Kidney (tissue), 14 donors: ENCODE data around the gene PTPN1. TPM values are rescaled to one million over a fixed set of nuclear protein-coding genes. Genes with fewer than 3 reads are reported as not detected.
"Not testable (repeated sequence)": the region's sequence is repeated elsewhere in the genome, so short reads cannot be mapped to it uniquely, and the experiment has no call there.

Experiments used
- DNase-seq, 5 donors: peaks; one replicate each; pipeline ENCODE4 v3.0.0-alpha.2; 2013 to 2020
- FAIRE-seq: peaks from 2 replicates; lab custom pipeline; 2012; peaks lifted over from hg19 to GRCh38; lab: Jason Lieb, UNC
- H3K27ac ChIP-seq, 2 donors: one replicate each; pipeline ENCODE4 v1.7.0; 2013; ENCODE audit warnings: low read depth in 2 of 2, low read length in 2 of 2, inconsistent platforms in 1 of 2
- H3K27me3 ChIP-seq: one replicate; pipeline ENCODE4 v1.7.1; 2013; ENCODE audit warnings: low read length, inconsistent platforms; ENCODE audit not compliant: control insufficient read depth, insufficient read depth
- H3K36me3 ChIP-seq, 3 donors: one replicate each; pipeline versions ENCODE4 v1.7.0 to v1.7.1; 2013; ENCODE audit warnings: low read length in 3 of 3, control low read depth in 1 of 3, inconsistent platforms in 1 of 3; ENCODE audit not compliant: insufficient read depth in 3 of 3, control insufficient read depth in 2 of 3
- H3K4me1 ChIP-seq, 3 donors: one replicate each; pipeline versions ENCODE4 v1.7.0 to v1.7.1; 2013; ENCODE audit warnings: low read length in 3 of 3, inconsistent platforms in 1 of 3, low read depth in 1 of 3; ENCODE audit not compliant: control insufficient read depth in 2 of 3, insufficient read depth in 2 of 3
- H3K4me3 ChIP-seq, 3 donors: one replicate each; pipeline versions ENCODE4 v1.7.0 to v1.8.1; 2013; ENCODE audit warnings: low read length in 3 of 3, control low read depth in 1 of 3, inconsistent platforms in 1 of 3
- H3K9ac ChIP-seq, 3 donors: one replicate each; pipeline versions ENCODE4 v1.7.0 to v1.7.1; 2013; ENCODE audit warnings: low read length in 3 of 3, control low read depth in 1 of 3, inconsistent platforms in 1 of 3
- H3K9me3 ChIP-seq, 3 donors: one replicate each; pipeline versions ENCODE4 v1.7.0 to v1.7.1; 2013; ENCODE audit warnings: low read length in 3 of 3, control low read depth in 1 of 3, inconsistent platforms in 1 of 3; ENCODE audit not compliant: control insufficient read depth in 2 of 3, insufficient read depth in 1 of 3
- CTCF ChIP-seq: IDR thresholded peaks from 3 replicates; pipeline ENCODE4 v1.5.1; 2012; ENCODE audit warnings: mild to moderate bottlenecking, moderate library complexity, borderline replicate concordance; ENCODE audit not compliant: insufficient read depth; ENCODE audit errors: extremely low read depth
- intact Hi-C: fragments of 100-400 bp; cut with DNase I; formaldehyde crosslinking; loops from one replicate; pipeline ENCODE4 v1.11.1; 2022
- polyA plus RNA-seq: library from polyadenylated mRNA; stranded (reverse); fragments of 350-450 nt; fragmentation: Illumina TruSeq; extraction: RNeasy Lipid Tissue Mini Kit (QIAGEN cat#74804); gene quantifications from one replicate; pipeline ENCODE4 v1.2.3, GENCODE V29; 2014; ENCODE audit warnings: low read depth, low replicate concordance; ENCODE audit not compliant: insufficient read depth
- total RNA-seq: library from RNA; stranded (reverse); fragmentation: NEBNext Ultra II Directional; extraction: Animal tissue kit (Norgen Biotek cat#: 25700); gene quantifications from one replicate; pipeline ENCODE4 v1.2.1, GENCODE V29; 2021
- donor health status: control.
- donor health status: control.
- donor health status: control.
- donor health status: control.
- donor health status: control.
- donor health status: DM: yes; HTN: yes; CAD: no.
- donor health status: Normal renal cell carcinoma (clear cell type).

The PTPN1 gene
- total and polyA plus RNA-seq, 2 donors from 2014 or later = 29.6 to 80.4 TPM

DNA sequence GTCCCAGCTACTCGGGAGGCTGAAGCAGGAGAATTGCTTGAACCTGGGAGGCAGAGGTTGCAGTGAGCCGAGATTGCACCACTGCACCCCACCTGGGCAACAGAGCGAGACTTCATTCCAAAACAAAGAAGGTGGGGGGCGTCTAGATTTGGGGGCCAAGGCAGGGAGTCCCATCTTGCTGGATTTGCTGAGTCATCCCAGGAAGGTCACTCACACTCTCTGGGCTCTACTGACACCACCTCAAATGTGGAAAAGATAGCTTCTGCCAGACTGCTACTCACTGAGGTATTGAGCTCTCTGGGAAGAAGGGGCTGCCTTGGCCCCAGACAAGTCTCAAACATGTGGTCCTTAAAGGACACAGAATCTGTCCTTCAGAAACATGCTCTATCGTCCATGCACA is 106.8 kb downstream of the PTPN1 start:
- DNase-seq (no peak), FAIRE-seq (no peak)
- Histone ChIP-seq H3K9ac (no peak overlapping the region), H3K27ac (no peak overlapping the region), H3K9me3 (peaks cover 0 to 7% (median 0%) of the 10 kb centered on the region in 3 donors), H3K4me1 (no peaks in the 10 kb centered on the region), H3K36me3 (peaks cover 0 to 13% (median 3%) of the 10 kb centered on the region in 3 donors), H3K4me3 (no peak overlapping the region), H3K27me3 (no peaks in the 10 kb centered on the region)
- intact Hi-C loops = no loop called here
- no peak for TF ChIP-seq CTCF

- H3K27ac ChIP-seq = no peak overlapping the region
- intact Hi-C loops = no loop called here
- H3K27me3 ChIP-seq = no peaks in the 10 kb centered on the region
- peaks cover 0 to 8% (median 3%) of the 10 kb centered on the region in 3 donors for H3K36me3 ChIP-seq
- no peak for TF ChIP-seq CTCF
- no peak for DNase-seq
- H3K9ac ChIP-seq = no peak overlapping the region
- H3K9me3 ChIP-seq = peaks cover 0 to 7% (median 0%) of the 10 kb centered on the region in 3 donors
- no peak overlapping the region for H3K4me3 ChIP-seq
- no peaks in the 10 kb centered on the region for H3K4me1 ChIP-seq
- FAIRE-seq = no peak
Measured at GRCh38 chr20:50618537-50618936, 108.4 kb downstream of the PTPN1 start.

DNA sequence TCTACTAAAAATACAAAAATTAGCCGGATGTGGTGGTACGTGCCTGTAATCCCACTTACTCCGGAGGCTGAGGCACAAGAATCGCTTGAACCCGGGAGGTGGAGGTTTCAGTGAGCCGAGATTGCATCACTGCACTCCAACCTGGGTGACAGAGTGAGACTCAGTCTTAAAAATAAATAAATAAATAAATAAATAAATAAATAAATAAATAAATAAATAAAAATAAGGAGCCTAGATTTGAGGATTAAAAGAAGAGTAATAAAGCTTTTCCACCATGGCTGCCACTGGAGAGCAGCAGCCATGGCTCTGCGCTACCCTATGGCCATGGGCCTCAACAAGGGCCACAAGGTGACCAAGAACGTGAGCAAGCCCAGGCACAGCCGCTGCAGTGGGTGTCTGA is 110.3 kb downstream of the PTPN1 start:
- DNase-seq, FAIRE-seq, H3K4me3 ChIP-seq, H3K4me1 ChIP-seq, H3K27me3 ChIP-seq, H3K27ac ChIP-seq, intact Hi-C loops, H3K9ac ChIP-seq, H3K9me3 ChIP-seq, H3K36me3 ChIP-seq: not testable (repeated sequence)

- Histone ChIP-seq H3K9me3 (peaks cover 0 to 7% (median 0%) of the 10 kb centered on the region in 3 donors), H3K4me1 (peaks cover 0 to 5% (median 3%) of the 10 kb centered on the region in 3 donors), H3K27me3 (no peaks in the 10 kb centered on the region), H3K4me3 (no peak overlapping the region), H3K36me3 (peaks cover 0 to 8% (median 3%) of the 10 kb centered on the region in 3 donors), H3K27ac (no peak overlapping the region), H3K9ac (no peak overlapping the region)
- no peak for TF ChIP-seq CTCF
- DNase-seq (no peak), FAIRE-seq (no peak)
- intact Hi-C loops = no loop called here
Measured at GRCh38 chr20:50621068-50621665, 111.0 kb downstream of the PTPN1 start.
